Measurements from ENCODE around the gene TRAPPC10.

- no peak for TF ChIP-seq CEBPB (IDR thresholded peaks at IDR 0.05)
- TF ChIP-seq EGR1 (IDR thresholded peaks at IDR 0.05): no peak
- no peak for TF ChIP-seq MAX (IDR thresholded peaks at IDR 0.05)
- no peak for TF ChIP-seq RAD21 (IDR thresholded peaks at IDR 0.05; ENCODE audit: low read depth)
- TF ChIP-seq TAF1 (IDR thresholded peaks at IDR 0.05; ENCODE audit: low read depth): no peak
- TF ChIP-seq TEAD4 (IDR thresholded peaks at IDR 0.05): no peak
- TF ChIP-seq EP300 (IDR thresholded peaks at IDR 0.05; ENCODE audit: borderline replicate concordance): no peak
- TF ChIP-seq USF1 (IDR thresholded peaks at IDR 0.05): no peak
- TF ChIP-seq REST (IDR thresholded peaks at IDR 0.05; ENCODE audit: low read depth): no peak
Observed at GRCh38 chr21:44005071-44005470, 7.0 kb upstream of the TRAPPC10 start.

Measured in Ishikawa (cell line).